NCI-H2029 treated with DMSO at 0.1 percent for 48 hours (cell line): ENCODE results near the gene JOSD2.
"Not testable (repeated sequence)": the region's sequence is repeated elsewhere in the genome, so short reads cannot be mapped to it uniquely, and the experiment has no call there.

ENCODE experiments used
- DNase-seq: peaks from one replicate; lab custom pipeline; 2025; lab: John Stamatoyannopoulos, UW

JOSD2 gene

DNA sequence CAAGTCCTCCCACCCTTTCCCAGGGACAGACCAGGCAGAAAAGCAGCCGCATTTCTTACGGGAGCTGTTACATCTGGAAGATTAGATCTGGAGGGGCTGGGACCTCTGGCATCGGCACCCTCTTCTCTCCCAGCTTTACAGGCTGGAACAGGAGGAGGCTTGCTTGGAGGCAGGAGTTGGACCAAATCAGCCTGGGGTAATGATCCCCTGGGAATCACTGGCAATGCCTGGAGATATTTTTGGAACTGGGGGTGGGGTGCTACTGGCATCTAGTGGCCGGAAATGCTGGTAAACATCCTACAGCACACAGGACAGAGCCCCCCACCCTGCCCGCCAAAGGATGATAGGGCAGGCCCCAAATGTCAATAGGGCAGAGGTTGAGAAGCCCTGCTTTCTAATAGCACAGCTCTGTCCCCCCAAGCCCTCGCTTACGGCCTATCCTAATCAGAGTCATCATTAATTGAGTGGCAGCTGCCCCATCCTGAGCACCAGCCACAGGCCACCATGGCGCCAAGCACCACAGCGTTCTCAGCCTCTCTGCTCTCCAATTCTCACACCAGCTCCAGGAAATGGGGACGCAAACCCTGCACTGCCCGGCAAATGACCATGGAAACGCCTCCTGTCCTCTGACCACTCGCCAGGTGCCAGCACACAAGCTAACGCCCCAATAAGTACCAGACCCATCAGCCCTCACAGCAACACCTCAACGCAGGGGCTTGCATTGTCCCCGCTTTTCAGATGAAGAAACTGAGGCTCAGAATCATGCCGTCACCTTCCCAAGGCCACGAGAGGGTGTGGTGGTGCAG, 36.6 kb upstream of the JOSD2 start:
- DNase-seq = no peak

DNA sequence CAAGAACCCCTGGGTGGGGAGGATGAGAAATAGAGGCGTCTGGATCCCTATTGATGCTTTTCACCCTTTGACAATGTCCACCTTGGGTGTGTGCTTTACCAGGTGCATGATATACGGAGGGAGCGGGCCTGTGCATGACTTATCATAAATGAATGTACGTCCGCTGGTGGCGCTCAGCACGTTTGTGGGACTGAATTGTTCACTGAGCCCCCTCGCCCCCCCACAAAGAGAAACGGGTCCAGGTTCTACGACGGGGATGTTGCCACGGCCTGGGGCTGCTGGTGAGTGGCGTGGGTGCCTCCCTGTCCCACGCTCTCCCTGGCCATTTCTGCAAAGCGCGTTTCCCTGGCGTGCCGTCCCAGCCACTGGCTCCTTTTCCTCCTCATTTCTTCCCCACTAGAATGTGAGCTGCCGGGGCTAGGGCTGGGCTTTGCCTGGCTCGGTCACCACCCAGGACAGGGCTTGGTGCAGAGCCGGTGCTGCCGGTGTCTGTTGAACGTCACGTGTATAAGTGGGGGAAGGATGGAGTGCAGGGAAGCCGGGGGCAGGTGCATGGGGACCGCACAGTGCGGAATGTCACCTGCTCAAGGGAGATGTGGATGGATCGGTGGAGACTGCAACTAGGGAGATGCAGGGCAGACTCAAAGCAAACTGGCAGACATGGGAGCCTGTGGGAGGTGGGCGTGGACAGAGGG, 35.7 kb upstream of the JOSD2 start:
- no peak for DNase-seq

DNA sequence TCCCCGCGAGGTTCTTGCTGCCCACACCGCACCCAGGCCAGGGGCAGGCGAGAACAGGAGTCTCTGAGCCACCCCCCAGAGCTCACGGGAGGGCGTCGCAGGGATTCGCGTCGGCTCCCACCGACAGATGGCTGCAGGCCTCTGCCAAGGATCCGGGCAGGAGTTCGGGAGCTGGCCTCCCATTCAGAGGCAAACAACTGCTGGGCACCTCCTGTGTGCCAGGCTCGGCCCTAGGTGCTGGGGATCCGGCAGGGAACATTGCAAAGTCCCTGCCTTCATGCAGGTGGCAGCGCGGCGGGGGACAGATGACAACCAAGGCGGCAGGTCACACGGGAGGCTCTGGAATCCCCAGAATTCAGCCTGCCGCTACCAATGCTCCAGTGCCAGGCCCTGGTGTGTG, 32.0 kb upstream of the JOSD2 start:
- no peak for DNase-seq

DNA sequence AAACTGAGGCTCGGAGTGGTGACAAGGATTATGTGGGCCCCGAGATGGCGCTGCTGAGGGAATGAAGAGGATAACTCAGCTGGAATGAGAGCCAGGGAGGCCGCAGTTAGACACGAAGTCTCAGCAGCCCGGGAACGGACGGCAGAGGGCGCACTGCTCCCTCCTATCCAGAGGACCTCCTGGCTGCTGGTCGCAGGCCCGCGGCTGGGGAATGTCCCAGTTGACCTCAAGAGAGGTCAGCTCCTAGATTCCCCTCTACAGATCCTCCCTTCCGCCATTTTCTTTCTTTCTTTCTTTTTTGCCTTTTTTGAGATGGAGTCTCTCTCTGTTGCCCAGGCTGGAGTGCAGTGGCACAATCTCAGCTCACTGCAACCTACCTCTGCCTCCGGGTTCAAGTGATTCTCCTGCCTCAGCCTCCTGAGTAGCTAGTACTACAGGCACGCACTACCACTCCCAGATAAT, 26.8 kb upstream of the JOSD2 start:
- DNase-seq = no peak

DNA sequence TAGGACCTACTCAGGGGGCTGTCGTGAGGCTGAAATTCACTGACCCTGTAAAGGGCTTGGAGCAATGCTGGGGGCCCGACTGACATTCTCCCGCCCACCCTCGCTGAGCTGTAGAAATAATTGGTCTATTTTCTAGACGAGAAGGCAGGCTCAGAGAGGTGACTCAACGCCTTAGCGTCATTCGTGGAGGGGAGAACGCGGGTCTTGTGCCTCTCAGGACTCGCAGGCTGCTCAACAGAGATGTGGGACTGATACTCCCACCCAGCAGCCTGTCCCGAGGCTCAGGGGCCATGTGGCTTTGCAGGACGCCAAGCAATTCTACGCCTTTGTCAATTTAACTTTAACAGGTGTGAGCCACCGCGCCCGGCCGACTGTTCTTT, 26.3 kb upstream of the JOSD2 start:
- DNase-seq = no peak

DNA sequence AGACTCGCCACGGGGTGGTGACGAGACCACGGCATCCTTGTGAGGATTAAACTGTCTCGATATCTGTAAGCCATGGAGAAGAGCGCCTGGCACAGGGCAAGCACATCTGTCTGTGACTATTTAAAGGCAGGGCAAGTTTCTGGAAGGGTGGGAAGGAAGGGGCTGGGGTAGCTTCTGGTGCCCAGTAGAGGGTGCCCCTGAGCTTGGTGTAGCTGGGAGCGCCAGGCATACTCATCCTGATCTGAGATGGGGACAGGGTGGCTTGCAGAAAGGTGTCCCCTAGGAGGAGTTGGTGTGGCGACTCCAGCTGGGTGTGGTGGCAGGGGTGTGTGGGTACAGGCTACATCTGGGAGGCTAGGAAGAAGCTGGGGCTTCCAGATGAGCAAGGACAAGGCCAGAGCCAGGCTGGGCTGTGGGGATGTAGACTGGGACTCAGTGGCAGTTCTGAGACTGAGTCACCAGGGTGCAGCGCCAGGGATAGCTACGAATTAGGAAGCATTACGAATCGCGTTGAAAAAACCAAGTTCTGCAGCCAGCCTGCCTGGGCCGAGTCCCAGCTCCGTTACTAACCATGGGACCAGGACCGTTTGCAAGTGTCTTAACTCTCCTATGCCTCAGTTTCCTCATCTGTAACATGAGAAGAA, 25.8 kb upstream of the JOSD2 start:
- DNase-seq = no peak

DNA sequence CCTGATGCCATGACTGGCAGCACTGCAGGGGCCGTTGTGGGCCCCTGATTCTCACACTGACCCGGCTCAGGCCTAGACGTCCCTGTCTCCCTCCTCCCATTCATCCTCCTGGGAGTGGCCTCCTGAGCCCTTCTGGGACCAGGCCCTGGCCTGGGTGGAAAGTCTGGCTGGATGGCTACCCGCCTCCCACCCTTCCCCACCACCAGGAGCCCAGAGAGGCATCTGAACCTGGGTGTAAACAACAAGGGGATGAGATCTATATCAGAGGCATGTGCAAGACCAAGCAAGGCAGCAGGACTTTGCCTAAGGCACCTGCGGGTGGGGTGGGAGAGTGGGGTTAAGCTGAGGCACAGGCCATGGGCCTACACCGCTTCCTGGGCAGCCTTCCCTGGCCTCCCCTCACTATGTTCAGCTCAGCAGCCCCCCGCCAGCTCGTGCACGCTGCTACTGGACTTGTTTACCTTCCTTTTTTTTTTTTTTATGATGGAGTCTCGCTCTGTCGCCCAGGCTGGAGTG, 24.7 kb upstream of the JOSD2 start:
- no peak for DNase-seq

DNA sequence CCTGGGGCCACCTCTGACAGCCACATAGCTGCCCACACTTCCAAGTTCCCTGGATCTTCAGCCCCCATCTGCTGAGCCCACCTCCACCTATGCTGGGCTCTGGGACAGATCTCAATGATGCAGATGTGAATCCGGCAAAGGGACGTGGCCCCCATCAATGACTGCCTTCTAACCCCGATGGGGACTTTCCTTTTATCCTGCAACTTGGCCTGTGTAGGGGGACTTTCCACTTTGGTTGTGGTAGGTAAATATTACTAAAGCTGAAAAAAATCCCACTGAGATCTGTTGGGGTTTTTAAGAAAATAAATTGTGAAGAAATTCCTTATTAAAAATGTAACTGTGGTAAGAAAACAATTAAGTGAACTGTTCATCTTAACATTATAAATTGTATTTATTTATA, 23.5 kb upstream of the JOSD2 start:
- no peak for DNase-seq

DNA sequence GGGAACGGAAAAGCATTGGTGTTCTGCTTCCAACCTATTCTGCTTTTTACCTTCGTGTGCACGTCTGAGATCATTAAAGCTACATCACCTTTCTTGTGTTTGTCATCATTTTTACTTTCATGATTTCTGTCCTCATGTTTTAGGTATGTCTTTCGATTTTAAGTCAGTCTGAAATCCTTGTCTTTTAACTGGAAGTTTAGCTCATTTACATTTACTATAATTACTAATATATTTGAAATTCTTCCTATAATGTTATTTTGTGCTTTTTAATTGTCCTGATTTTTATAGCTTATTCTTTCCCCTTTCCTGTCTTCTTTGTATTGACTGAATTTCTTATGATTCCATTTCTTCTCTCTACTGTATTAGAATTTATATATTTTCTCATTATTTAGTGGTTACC, 22.0 kb upstream of the JOSD2 start:
- no peak for DNase-seq

DNA sequence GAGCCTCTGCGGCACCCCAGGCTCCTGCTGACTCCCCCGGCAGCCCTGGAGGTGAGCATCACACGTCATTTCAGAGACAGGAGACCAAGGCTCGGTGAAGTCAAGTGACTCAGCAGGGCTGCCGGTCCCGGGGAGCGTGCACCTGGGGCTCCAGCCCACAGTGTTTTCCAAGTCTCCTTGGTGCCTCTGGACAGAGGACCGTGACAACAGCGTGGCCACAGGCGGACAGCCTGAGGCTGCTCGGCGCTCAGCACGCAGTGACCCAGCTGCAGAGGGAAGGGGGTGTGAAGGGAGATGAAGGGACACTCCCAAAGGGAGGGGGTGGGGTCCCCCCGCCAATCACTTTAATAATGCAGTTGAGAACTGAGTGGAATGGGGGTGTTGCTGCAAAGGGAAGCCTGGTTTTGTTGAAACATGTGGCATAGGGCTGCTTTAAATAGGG, 20.2 kb upstream of the JOSD2 start:
- no peak for DNase-seq

DNA sequence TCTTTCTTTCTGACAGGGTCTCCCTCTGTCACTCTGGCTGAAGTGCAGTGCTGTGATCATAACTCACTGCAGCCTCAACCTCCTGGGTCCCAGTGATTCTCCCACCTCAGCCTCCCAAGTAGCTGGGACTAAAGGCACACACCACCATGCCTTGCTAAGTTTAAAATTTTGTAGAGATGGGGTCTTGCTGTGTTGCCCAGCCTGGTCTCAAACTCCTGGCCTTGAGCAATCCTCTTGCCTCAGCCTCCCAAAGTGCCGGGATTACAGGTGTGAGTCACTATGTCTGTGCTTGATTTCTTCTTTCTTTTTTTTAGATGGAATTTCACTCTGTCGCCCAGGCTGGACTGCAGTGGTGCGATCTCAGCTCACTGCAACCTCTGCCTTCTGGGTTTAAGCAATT, 17.1 kb upstream of the JOSD2 start:
- not testable (repeated sequence) for DNase-seq

DNA sequence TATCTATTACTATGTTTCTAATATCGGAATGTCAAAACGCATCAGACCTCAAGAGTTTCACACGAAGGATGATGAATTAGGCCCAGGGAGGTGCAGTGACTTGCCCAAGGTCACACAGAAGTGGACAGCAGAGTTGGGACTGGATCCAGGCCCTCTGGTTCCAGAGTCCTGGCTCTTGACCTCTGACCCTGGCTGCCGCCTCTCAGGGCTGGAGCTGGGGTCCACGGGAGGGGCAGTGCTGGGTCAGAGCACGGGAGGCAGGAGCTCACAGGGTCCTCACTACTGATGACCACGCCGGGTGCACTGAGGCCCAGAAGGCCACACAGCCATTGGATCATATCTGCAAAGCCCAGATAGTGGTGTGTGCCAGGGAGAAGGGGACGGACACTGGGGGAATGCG, 11.9 kb upstream of the JOSD2 start:
- no peak for DNase-seq

DNA sequence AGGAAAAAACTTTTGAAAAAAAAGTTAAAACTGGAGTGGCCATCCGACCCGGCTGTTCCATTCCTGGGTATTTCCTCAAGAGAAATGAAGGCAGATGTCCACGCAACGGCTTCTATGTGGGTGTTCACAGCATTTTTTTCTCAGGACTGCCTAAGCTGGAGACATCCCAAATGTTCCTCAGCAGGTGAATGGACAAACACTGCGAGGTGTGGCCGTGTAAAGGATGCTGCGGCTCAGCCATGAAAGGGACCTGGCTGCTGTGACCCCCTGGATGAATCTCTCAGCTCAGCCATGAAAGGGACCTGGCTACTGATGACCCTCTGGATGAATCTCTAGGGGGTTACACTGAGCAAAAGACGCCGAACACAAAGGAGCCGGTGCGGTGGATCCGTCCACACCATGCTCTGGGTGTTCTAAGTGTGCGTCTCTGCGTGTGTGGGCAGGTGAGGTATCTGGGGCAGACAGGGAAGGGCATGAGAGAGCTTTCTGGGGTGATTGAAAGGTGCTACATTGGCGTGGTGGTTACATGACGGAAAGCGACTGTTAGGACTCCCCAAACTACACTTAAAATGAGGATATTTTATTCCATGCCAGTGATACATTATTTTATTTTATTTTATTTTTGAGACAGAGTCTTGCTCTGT, 10.0 kb upstream of the JOSD2 start:
- no peak for DNase-seq

DNA sequence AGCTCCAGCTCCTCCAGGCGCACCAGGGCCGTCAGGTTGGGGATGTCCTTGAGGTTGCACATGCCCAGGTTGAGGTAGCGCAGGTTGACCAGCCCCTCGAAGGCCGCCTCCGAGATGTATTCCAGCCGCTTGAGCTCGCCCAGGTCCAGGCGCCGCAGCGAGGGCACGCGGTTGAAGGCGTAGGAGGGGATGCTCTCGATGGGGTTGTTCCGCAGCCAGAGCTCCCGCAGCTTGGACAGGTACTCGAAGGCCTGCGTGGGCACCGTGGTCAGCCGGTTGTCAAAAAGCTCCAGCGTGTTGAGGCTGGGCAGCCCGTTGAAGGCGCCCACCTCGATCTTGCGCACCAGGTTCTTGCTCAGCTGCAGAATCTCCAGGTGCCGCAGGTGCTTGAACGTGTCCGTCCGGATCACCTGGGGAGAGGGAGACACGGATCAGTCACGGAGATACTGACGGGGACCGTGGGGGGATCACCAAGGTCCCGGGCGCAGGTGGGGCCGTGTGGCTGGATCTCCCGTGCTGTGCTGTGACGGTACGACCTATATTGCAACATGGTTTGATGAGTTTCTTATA, 8.1 kb upstream of the JOSD2 start:
- DNase-seq = no peak

DNA sequence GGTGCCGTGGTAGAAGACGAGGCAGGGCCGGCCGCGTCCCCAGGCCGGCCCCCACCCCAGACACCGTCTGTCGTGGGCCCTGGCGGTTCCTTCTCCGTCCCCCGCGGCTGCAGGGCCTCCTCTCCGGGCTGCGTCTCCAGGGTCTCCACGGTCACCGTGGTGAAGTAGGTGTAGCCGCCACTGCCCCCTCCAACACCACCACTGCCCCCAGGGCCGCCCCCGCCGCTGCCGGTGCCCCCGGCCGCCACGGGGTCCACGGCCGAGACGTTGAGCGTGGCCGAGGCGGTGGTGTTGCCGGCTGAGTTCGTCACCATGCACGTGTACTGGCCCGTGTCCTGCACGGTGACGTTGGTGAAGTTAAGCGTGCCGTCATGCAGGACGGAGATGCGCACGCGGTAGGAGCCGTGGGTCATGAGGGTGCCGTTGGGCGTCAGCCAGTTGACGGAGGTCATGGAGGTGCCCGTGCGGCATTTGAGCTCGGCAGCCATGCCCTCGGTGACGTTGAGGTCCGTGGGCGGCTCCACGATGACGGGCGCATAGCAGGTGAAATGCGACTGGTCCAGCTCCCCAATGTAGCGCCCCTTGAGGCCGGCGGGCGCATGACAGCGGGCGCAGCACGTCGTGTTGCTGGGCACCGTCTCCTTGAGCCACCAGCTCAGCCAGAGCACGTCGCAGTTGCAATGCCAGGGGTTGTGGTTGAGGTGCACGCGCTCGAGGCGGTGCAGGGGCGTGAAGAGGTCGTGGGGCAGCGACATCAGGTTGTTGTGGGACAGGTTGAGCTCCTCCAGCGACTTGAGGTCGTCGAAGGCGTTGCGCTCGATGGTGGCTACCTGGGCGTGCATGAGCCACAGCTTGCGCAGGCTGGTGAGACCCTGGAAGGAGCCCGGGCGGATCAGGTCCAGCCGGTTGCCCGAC, 7.4 kb upstream of the JOSD2 start:
- no peak for DNase-seq

DNA sequence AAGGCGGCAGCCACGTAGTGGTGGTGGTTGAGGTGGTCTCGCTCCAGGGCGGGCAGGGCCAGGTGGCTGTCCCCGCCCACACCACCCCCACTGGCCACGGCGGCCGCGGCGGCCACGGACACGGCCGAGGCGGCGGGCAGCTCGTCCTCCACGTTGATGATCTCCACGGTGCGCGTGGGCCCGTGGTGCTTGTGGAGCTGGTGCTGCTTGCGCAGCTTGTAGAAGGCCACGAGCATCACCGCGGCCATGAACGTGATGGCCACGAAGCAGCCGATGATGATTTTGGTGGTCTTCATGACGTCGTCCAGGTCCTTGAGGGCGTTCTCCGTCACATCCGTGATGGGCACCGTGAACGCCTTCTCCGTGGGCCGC, 6.7 kb upstream of the JOSD2 start:
- no peak for DNase-seq

DNA sequence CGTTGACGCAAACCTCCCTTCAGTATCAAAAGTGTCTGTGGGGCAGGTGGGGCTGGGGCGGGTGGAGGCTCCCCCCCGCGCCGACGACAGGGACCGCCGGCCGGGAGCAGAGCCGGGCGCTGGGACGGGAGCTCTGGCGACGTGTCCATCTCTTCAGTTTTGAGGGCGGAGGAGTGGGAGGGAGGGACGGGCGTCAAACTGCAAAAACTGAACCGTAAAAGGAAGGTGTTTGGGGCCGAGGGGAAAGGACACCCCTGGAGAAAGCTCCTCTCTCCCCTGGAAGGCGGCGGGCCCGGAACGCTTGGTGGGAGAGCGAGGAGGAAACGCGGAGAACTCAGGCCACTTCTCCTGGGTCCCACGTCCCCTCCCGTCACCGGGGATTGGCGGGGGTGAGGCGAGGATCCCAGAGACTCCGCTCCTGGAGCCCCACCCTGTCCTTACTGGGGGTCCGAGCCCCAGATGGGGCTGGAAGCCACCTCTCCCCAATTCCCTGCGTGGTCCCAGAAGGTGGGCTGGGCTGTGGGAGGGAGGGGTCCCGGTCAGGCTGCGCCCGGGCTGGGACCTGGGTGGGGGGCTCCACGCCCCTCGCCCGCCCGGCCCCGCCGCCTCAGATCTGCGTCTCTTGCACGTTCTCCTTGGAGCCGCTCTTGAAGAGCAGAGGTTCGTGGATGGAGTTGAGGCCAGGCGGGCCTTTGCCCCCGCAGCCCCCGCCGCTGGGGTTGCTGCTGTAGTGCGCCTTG, 6.1 kb upstream of the JOSD2 start:
- DNase-seq = no peak

DNA sequence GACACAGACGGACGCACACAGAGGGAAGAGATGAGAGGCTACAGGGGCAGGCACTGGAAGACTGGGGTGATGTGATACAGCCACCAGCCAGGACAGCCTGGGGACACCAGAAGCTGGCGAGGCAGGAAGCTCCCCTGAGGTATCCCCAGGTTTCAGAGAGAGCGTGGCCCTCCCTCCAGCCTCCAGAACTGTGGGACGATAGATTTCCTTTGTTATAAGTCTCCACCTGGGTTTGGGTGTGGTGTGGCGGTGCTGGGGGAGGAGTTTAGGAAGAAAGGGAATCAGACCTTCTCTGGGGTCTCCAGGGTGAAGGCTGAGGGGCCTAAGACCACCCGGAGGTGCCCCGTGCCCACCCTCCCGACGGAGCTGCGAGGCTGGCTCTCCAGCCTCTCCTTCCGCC, 5.5 kb upstream of the JOSD2 start:
- DNase-seq = no peak

DNA sequence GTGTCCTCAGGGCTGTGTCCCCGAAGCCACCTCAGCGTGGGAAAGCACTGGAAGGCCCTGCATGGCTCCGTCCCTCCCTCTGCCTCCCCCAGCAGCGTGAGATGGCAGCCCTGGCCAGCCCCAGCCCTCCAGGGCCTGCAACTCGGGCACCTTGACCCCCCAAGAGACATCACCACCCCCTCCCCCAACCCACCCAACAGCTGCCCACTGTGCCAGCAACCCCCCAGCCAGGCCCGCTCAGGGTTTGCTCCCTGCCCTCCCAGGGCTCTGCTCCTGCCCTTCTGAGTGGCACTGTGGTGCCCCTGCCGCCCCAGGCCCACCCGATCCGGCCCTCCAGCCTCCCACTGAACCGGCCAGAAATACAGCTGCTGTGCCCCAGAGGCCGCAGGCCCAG, 4.2 kb upstream of the JOSD2 start:
- DNase-seq = no peak
